Common myeloid progenitor, CD34-positive (primary cell): ENCODE data around the gene BET1.

ENCODE experiments used
- CTCF ChIA-PET: fragments of 350-600 bp; sonication (Branson Sonifier 250); formaldehyde crosslinking; loops from one replicate; lab custom pipeline; 2021; ENCODE audit warnings: antibody characterized with exemption; lab: Charles Lee
- POLR2A ChIA-PET: fragments of 350-600 bp; sonication (Branson Sonifier 250); formaldehyde crosslinking; loops from one replicate; lab custom pipeline; 2021; ENCODE audit warnings: antibody characterized with exemption; lab: Charles Lee
- DNase-seq, 3 donors: peaks; one replicate each; pipeline versions ENCODE4 v3.0.0 to v3.0.0-alpha.2; 2013
- H3K27ac ChIP-seq, 2 experiments: 1 replicate in 1 of 2; 2 replicates in 1 of 2; pipeline ENCODE4 v1.7.0; 2013; ENCODE audit warnings: inconsistent platforms in 2 of 2, low read length in 2 of 2, mild to moderate bottlenecking in 2 of 2, low read depth in 1 of 2, moderate library complexity in 1 of 2; ENCODE audit not compliant: severe bottlenecking in 2 of 2, insufficient read depth in 1 of 2, poor library complexity in 1 of 2
- H3K27me3 ChIP-seq, 5 experiments: replicated peaks in 2 of 5; 1 replicate in 3 of 5; 2 replicates in 2 of 5; pipeline versions ENCODE4 v1.6.1 to v1.7.0; 2013; ENCODE audit warnings: low read length in 4 of 5, mild to moderate bottlenecking in 2 of 5, moderate library complexity in 2 of 5, inconsistent platforms in 1 of 5; ENCODE audit not compliant: insufficient read depth in 5 of 5, control insufficient read depth in 4 of 5
- H3K36me3 ChIP-seq, 4 experiments: 1 replicate in 2 of 4; 2 replicates in 2 of 4; pipeline versions ENCODE4 v1.6.1 to v1.7.0; 2013; ENCODE audit warnings: low read length in 3 of 4, control low read depth in 1 of 4, mild to moderate bottlenecking in 1 of 4; ENCODE audit not compliant: control insufficient read depth in 4 of 4, insufficient read depth in 4 of 4
- H3K4me1 ChIP-seq, 4 experiments: 1 replicate in 3 of 4; 2 replicates in 1 of 4; pipeline versions ENCODE4 v1.6.1 to v1.7.1; 2013; ENCODE audit warnings: low read length in 3 of 4, mild to moderate bottlenecking in 3 of 4, control low read depth in 1 of 4, inconsistent platforms in 1 of 4, moderate library complexity in 1 of 4; ENCODE audit not compliant: control insufficient read depth in 4 of 4, insufficient read depth in 4 of 4; ENCODE audit errors: control extremely low read depth in 1 of 4
- H3K4me3 ChIP-seq, 7 experiments: 1 replicate in 4 of 7; 2 replicates in 3 of 7; pipeline versions ENCODE4 v1.5.1 to v1.7.0; 2013; ENCODE audit warnings: mild to moderate bottlenecking in 7 of 7, low read length in 6 of 7, moderate library complexity in 6 of 7, inconsistent platforms in 2 of 7, low read depth in 2 of 7, control low read depth in 1 of 7; ENCODE audit not compliant: insufficient read depth in 4 of 7, control insufficient read depth in 1 of 7; ENCODE audit errors: extremely low read depth in 1 of 7
- H3K9me3 ChIP-seq, 5 experiments: 1 replicate in 4 of 5; 2 replicates in 1 of 5; pipeline versions ENCODE4 v1.6.1 to v1.7.1; 2013; ENCODE audit warnings: low read length in 4 of 5, mild to moderate bottlenecking in 2 of 5, inconsistent platforms in 1 of 5, low read depth in 1 of 5, moderate library complexity in 1 of 5; ENCODE audit not compliant: control insufficient read depth in 4 of 5, insufficient read depth in 2 of 5; ENCODE audit errors: control extremely low read depth in 1 of 5
- WGBS: methylation state at CpG from one replicate; pipeline ENCODE4 v1.1.5; 2013; ENCODE audit not compliant: insufficient coverage; 5-methylcytosine and 5-hydroxymethylcytosine counted together

The BET1 gene

DNA sequence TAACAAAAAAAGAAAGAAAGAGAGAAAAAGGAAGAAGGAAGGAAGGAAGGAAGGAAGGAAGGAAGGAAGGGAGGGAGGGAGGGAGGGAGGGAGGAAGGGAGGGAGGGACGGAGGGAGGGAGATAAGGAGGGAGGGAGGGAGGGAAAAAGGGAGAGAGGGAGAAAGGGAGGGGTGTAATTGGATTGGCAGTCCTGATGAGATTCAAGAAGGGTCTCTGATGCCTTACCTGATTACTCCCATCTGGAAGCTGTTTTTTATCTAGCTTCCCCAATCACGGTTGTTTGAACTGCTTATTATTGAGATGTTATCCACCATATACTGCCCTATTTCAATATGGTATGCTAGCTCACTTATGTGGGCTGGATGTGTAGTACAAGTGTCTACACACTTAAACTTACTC lies 55.3 kb downstream of the BET1 start:
- Histone ChIP-seq H3K27ac (no peak overlapping the region), H3K36me3 (no peaks in the 10 kb centered on the region), H3K27me3 (no peaks in the 10 kb centered on the region), H3K4me1 (peaks cover 28 to 39% (median 32%) of the 10 kb centered on the region in 4 experiments), H3K4me3 (no peak overlapping the region), H3K9me3 (no peaks in the 10 kb centered on the region)
- POLR2A ChIA-PET = no interaction called here
- no CpG with 5 or more reads among the region's 2 CpGs for WGBS
- CTCF ChIA-PET = interaction anchor here (1.5 kb wide), 1 partner anchor 46 kb away, joined by 3 read pairs; no protein-coding TSS in a partner anchor
- no peak for DNase-seq

DNA sequence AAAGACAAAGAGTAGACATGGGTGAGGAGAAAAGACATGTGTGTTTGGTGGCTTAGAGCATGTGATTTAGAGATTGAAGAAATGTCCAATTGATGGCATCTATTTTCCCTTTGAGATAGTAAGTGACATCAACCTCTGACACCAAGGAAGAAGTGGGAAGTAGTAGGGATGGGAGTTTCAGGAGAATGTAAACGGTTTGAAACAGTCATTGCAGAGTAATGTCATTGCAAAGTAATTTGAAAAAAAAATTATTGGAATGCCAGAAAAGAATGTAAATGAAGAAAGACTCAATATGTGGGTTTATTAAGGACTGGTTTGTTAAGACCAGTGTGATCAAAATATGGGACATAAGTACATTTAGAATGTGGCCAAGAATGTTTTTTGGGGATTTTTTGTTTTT lies 56.0 kb downstream of the BET1 start:
- H3K27me3 ChIP-seq = no peaks in the 10 kb centered on the region
- CTCF ChIA-PET = interaction anchor here (1.3 kb wide), 1 partner anchor 12 kb away, joined by 3 read pairs; no protein-coding TSS in a partner anchor
- peaks cover 32 to 47% (median 37%) of the 10 kb centered on the region in 4 experiments for H3K4me1 ChIP-seq
- H3K27ac ChIP-seq = no peak overlapping the region
- H3K9me3 ChIP-seq = no peaks in the 10 kb centered on the region
- no peak for DNase-seq
- no peaks in the 10 kb centered on the region for H3K36me3 ChIP-seq
- H3K4me3 ChIP-seq = no peak overlapping the region
- WGBS = 100% methylated on average over 1 of the region's 1 CpG
- POLR2A ChIA-PET = no interaction called here

DNA sequence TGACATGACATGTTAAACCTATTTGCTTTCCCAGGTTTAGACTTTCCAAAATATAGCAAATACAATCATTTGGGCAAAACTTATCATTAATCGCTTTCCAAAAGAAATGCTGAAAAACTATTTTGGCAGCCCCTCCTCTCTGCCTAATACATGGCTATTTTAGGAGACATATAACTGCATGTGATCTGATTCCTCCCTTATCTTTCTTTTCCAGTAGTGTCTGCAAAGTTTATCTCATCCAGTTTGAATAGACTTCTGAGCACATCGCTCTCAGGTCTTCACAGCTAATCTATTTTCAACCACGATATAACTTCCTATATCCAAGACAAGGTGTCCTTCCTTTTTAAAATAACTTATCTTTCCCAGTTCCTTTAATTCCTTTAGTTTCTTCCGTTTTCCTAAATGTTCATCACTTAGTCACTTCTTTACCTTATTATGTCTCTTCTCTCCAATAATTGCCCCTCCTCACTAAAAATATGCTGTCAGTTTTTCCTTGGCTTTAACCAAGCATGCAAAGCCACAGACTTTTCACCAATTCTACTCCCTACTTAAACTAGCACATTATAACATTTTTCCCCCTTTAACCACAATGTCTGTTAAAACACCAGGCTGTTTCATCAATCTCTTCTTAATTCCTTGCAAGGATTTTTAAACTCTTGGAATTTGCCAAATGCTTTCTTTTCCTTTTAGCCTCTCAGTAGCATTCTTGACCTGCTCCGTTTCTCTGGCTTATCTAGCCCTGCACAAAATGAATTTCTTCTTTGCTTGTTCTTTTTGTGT lies 58.2 kb downstream of the BET1 start:
- peak in 1 of 3 donors; percentile 63 for DNase-seq
- H3K27me3 ChIP-seq = no peaks in the 10 kb centered on the region
- H3K9me3 ChIP-seq = no peaks in the 10 kb centered on the region
- H3K36me3 ChIP-seq = no peaks in the 10 kb centered on the region
- ChIA-PET POLR2A (no interaction called here), CTCF (no interaction called here)
- 13% methylated on average over 4 of the region's 5 CpGs for WGBS
- H3K4me1 ChIP-seq = peaks cover 32 to 57% (median 38%) of the 10 kb centered on the region in 4 experiments
- peak overlapping the region; percentile 46 to 74 for H3K27ac ChIP-seq
- H3K4me3 ChIP-seq = peak overlapping the region in 1 of 7 experiments; percentile 31

DNA sequence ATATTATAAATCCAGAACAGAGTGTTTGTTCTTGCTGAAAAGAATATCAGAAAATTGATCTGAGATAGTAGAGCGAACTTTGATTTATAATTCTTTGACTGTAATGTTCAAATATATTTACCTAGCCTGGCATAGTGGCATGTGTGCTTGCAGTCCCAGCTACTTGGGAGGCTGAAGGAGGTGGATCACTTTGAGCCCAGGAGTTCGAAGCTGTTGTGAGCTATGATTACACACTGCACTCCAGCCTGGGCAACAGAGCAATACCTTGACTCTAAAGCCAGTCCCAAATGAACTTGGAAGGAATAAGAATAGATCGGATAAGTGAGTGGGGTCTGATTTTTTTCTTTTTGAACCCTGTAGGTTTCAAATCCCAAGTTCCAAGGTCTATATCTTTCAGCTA lies 59.1 kb downstream of the BET1 start:
- peak in 1 of 3 donors; percentile 30 for DNase-seq
- CTCF ChIA-PET = no interaction called here
- Histone ChIP-seq H3K9me3 (no peaks in the 10 kb centered on the region), H3K4me3 (peak overlapping the region in 4 of 7 experiments; percentile 4 to 51 (median 22)), H3K27ac (peak overlapping the region; percentile 46 to 74), H3K36me3 (no peaks in the 10 kb centered on the region), H3K4me1 (peaks cover 32 to 57% (median 38%) of the 10 kb centered on the region in 4 experiments), H3K27me3 (no peaks in the 10 kb centered on the region)
- POLR2A ChIA-PET = no interaction called here
- no CpG with 5 or more reads among the region's 3 CpGs for WGBS

DNA sequence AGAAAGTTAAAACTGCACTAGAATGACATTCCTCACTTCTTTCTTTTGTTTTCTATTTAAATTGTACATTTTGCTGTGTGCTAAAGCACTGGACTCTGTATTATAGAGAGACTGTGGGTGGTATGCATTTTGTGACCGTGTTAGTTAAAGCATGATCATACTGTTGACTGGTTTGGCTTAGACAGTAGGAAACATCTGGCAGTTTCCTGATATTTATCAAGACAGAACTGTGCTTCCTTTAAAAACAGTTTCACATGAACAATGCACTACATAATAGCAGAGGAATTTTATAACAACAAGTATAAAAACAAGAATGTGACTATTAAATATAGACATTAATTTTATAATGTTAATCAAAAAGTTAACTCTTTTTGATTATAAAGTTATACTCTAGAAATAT lies 59.5 kb downstream of the BET1 start:
- WGBS = no CpG with 5 or more reads among the region's 1 CpG
- ChIA-PET CTCF (interaction anchor here (0.7 kb wide), 1 partner anchor 54 kb away, joined by 3 read pairs; no protein-coding TSS in a partner anchor), POLR2A (no interaction called here)
- H3K27me3 ChIP-seq = no peaks in the 10 kb centered on the region
- peak overlapping the region; percentile 53 to 74 for H3K27ac ChIP-seq
- DNase-seq = peak; percentile 52 to 91 (median 79)
- H3K36me3 ChIP-seq = no peaks in the 10 kb centered on the region
- no peaks in the 10 kb centered on the region for H3K9me3 ChIP-seq
- H3K4me3 ChIP-seq = peak overlapping the region in 4 of 7 experiments; percentile 4 to 51 (median 22)
- peaks cover 32 to 57% (median 38%) of the 10 kb centered on the region in 4 experiments for H3K4me1 ChIP-seq

DNA sequence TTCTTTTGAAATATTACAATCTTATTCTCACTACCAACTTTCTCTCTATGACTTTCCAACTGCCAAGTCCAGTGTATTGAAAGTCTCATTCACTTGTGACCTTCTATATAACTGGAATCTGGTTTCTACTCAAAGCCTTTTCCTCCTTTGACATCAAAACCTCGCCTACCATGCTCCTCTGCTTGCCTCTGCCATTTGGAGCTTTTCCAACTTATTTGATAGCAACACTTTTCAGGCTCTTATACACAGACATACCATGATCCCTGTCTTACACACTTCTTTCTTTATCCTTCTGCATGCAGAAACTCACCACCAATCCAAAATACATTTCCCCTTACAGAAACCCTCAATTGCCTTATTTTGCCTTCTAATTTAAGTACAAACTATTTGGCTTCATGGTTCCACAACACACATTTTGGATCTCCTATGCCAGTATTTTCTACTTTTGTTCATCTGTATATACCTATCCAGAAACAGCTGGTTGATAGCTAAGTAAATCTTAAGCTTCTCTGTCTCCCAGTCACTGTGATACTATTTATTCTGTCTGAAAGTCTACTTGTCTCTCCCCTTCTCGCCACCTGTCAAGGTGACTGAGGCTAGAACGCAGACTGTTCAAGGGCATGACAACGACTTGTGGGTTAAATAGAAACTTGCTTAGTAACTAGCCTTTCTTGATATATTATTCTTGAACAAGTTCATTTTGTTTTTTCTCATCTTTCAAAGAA lies 60.2 kb downstream of the BET1 start:
- 36% methylated on average over 1 of the region's 4 CpGs for WGBS
- Histone ChIP-seq H3K36me3 (no peaks in the 10 kb centered on the region), H3K4me3 (peak overlapping the region in 3 of 7 experiments; percentile 10 to 31 (median 12)), H3K4me1 (peaks cover 35 to 60% (median 39%) of the 10 kb centered on the region in 4 experiments), H3K27ac (peak overlapping the region; percentile 53 to 74), H3K9me3 (no peaks in the 10 kb centered on the region), H3K27me3 (no peaks in the 10 kb centered on the region)
- ChIA-PET POLR2A (no interaction called here), CTCF (interaction anchor here (0.7 kb wide), 1 partner anchor 53 kb away, joined by 3 read pairs; no protein-coding TSS in a partner anchor)
- DNase-seq = peak in 2 of 3 donors; percentile 63 to 80
